ENCODE measurements around the gene RHOF. TPM values are rescaled to one million over a fixed set of nuclear protein-coding genes. Genes with fewer than 3 reads are reported as not detected.

The RHOF gene
- total and polyA plus RNA-seq, 2 of the 13 experiments (the other 11 are each of a cell fraction or from before 2014, with no cell fraction given): 14.6 to 32.2 TPM

DNA sequence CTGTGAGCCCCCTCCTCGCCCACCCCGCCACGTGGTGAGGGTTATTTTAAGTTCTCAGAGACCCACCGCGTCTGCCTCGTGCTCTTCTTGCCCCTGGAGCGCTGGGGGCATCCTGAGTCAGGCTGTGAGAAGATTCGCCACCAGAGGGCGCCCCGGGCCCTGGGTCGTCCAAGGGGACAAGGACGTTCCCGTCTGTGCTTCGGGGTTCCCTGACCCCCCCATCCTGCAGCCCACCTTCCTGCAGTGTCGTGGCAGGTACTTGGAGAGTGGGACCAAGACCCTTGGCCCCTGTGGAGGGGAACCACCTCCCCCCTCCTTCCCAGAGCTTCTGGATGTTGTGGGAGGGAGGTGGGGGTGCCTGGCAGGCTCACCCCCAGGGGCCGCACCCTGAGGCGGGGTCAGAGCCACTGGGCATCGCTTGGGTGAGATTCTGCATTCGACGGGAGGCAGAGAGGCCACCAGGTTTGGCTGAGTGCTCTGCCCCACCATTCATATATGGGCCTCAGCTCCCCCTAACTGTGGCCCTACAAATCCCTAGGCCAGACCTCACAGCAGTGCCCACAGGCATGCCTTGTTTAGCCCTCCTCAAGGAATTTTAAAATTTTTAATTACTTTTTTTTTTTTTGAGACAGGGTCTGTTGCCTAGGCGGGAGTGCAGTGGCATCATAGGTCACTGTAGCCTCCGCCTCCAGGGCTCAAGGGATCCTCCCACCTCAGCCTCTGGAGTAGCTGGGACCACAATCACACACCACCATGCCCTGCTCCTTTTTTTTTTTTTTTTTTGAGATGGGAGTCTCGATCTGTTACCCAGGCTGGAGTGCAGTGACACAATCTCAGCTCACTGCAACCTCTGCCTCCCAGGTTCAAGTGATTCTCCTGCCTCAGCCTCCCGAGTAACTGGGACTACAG is 17.0 kb downstream of the RHOF start (continued):
- TF ChIP-seq FOXK1 (CRISPR knock-in tag; IDR thresholded peaks at IDR 0.05; ENCODE audit: borderline replicate concordance, low read depth): no peak
- TF ChIP-seq, protein P1, sequence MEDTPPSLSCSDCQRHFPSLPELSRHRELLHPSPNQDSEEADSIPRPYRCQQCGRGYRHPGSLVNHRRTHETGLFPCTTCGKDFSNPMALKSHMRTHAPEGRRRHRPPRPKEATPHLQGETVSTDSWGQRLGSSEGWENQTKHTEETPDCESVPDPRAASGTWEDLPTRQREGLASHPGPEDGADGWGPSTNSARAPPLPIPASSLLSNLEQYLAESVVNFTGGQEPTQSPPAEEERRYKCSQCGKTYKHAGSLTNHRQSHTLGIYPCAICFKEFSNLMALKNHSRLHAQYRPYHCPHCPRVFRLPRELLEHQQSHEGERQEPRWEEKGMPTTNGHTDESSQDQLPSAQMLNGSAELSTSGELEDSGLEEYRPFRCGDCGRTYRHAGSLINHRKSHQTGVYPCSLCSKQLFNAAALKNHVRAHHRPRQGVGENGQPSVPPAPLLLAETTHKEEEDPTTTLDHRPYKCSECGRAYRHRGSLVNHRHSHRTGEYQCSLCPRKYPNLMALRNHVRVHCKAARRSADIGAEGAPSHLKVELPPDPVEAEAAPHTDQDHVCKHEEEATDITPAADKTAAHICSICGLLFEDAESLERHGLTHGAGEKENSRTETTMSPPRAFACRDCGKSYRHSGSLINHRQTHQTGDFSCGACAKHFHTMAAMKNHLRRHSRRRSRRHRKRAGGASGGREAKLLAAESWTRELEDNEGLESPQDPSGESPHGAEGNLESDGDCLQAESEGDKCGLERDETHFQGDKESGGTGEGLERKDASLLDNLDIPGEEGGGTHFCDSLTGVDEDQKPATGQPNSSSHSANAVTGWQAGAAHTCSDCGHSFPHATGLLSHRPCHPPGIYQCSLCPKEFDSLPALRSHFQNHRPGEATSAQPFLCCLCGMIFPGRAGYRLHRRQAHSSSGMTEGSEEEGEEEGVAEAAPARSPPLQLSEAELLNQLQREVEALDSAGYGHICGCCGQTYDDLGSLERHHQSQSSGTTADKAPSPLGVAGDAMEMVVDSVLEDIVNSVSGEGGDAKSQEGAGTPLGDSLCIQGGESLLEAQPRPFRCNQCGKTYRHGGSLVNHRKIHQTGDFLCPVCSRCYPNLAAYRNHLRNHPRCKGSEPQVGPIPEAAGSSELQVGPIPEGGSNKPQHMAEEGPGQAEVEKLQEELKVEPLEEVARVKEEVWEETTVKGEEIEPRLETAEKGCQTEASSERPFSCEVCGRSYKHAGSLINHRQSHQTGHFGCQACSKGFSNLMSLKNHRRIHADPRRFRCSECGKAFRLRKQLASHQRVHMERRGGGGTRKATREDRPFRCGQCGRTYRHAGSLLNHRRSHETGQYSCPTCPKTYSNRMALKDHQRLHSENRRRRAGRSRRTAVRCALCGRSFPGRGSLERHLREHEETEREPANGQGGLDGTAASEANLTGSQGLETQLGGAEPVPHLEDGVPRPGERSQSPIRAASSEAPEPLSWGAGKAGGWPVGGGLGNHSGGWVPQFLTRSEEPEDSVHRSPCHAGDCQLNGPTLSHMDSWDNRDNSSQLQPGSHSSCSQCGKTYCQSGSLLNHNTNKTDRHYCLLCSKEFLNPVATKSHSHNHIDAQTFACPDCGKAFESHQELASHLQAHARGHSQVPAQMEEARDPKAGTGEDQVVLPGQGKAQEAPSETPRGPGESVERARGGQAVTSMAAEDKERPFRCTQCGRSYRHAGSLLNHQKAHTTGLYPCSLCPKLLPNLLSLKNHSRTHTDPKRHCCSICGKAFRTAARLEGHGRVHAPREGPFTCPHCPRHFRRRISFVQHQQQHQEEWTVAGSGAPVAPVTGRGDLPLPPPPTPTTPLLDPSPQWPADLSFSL (CRISPR knock-in tag; IDR thresholded peaks at IDR 0.05): no peak
- no peak for TF ChIP-seq TAF1 (CRISPR knock-in tag; IDR thresholded peaks at IDR 0.05)
- TF ChIP-seq ZFAT (CRISPR knock-in tag; conservative IDR thresholded peaks at IDR 0.05): no peak
- TF ChIP-seq SATB2 (CRISPR knock-in tag; IDR thresholded peaks at IDR 0.05): no peak
- no peak for TF ChIP-seq ZNF605 (CRISPR knock-in tag; IDR thresholded peaks at IDR 0.05)
- TF ChIP-seq ZNF121 (CRISPR knock-in tag; IDR thresholded peaks at IDR 0.05): no peak
- no peak for TF ChIP-seq JUN (CRISPR knock-in tag; IDR thresholded peaks at IDR 0.05)
- TF ChIP-seq RXRB (CRISPR knock-in tag; IDR thresholded peaks at IDR 0.05; ENCODE audit: borderline replicate concordance): peak; percentile 47; the same call in 1 of the 2 replicates
- TF ChIP-seq, protein P2, sequence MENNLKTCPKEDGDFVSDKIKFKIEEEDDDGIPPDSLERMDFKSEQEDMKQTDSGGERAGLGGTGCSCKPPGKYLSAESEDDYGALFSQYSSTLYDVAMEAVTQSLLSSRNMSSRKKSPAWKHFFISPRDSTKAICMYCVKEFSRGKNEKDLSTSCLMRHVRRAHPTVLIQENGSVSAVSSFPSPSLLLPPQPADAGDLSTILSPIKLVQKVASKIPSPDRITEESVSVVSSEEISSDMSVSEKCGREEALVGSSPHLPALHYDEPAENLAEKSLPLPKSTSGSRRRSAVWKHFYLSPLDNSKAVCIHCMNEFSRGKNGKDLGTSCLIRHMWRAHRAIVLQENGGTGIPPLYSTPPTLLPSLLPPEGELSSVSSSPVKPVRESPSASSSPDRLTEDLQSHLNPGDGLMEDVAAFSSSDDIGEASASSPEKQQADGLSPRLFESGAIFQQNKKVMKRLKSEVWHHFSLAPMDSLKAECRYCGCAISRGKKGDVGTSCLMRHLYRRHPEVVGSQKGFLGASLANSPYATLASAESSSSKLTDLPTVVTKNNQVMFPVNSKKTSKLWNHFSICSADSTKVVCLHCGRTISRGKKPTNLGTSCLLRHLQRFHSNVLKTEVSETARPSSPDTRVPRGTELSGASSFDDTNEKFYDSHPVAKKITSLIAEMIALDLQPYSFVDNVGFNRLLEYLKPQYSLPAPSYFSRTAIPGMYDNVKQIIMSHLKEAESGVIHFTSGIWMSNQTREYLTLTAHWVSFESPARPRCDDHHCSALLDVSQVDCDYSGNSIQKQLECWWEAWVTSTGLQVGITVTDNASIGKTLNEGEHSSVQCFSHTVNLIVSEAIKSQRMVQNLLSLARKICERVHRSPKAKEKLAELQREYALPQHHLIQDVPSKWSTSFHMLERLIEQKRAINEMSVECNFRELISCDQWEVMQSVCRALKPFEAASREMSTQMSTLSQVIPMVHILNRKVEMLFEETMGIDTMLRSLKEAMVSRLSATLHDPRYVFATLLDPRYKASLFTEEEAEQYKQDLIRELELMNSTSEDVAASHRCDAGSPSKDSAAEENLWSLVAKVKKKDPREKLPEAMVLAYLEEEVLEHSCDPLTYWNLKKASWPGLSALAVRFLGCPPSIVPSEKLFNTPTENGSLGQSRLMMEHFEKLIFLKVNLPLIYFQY (CRISPR knock-in tag; IDR thresholded peaks at IDR 0.05; ENCODE audit: borderline replicate concordance): no peak
- TF ChIP-seq ZNF737 (CRISPR knock-in tag; IDR thresholded peaks at IDR 0.05; ENCODE audit: borderline replicate concordance): no peak
- no peak for TF ChIP-seq ZNF879 (CRISPR knock-in tag; IDR thresholded peaks at IDR 0.05)
- TF ChIP-seq, protein P3, sequence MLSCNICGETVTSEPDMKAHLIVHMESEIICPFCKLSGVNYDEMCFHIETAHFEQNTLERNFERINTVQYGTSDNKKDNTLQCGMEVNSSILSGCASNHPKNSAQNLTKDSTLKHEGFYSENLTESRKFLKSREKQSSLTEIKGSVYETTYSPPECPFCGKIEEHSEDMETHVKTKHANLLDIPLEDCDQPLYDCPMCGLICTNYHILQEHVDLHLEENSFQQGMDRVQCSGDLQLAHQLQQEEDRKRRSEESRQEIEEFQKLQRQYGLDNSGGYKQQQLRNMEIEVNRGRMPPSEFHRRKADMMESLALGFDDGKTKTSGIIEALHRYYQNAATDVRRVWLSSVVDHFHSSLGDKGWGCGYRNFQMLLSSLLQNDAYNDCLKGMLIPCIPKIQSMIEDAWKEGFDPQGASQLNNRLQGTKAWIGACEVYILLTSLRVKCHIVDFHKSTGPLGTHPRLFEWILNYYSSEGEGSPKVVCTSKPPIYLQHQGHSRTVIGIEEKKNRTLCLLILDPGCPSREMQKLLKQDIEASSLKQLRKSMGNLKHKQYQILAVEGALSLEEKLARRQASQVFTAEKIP (CRISPR knock-in tag; IDR thresholded peaks at IDR 0.05; ENCODE audit: borderline replicate concordance): no peak
- no peak for TF ChIP-seq ZNF616 (CRISPR knock-in tag; IDR thresholded peaks at IDR 0.05; ENCODE audit: low read depth)
- TF ChIP-seq ZNF572 (CRISPR knock-in tag; IDR thresholded peaks at IDR 0.05): no peak

All from HepG2 (cell line).